Sigmoid colon (tissue), 3 donors: ENCODE results near the gene JMJD6.

Source experiments
- POLR2A ChIP-seq, 2 donors: fragments of 450-650 bp; IDR thresholded peaks; one replicate each; pipeline ENCODE4 v1.6.1; 2016; ENCODE audit warnings: antibody characterized with exemption in 2 of 2, mild to moderate bottlenecking in 2 of 2, moderate library complexity in 2 of 2
- TF ChIP-seq, protein P1 (sequence below), 4 experiments: fragments of 450-650 bp in 3 of 4; fragments of 200-600 bp in 1 of 4; IDR thresholded peaks; one replicate each; pipeline ENCODE4 v1.5.1; 2016 to 2019; ENCODE audit warnings: antibody characterized with exemption in 4 of 4, mild to moderate bottlenecking in 3 of 4, moderate library complexity in 2 of 4

DNA sequence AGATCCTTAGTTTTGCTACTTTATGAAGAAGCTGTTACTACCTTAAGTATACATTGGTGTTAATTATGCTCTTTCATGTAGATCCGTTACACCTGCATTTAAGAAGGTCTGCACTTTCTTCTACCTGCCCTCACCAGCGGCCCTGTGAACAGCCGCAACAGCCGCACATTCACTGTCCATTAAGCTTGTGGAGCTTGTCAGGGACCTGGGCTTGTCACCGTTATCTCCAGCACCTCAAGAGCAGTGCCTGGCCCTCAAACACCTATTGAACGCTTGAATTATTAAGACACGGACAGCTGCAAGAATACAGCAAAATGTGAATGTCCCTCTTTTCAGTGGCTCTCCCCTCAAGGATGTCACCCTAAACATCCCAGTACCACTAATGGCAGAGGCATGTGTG is 12.6 kb downstream of the JMJD6 start:
- no peak for TF ChIP-seq POLR2A (IDR thresholded peaks at IDR 0.05)
- TF ChIP-seq, protein P1, sequence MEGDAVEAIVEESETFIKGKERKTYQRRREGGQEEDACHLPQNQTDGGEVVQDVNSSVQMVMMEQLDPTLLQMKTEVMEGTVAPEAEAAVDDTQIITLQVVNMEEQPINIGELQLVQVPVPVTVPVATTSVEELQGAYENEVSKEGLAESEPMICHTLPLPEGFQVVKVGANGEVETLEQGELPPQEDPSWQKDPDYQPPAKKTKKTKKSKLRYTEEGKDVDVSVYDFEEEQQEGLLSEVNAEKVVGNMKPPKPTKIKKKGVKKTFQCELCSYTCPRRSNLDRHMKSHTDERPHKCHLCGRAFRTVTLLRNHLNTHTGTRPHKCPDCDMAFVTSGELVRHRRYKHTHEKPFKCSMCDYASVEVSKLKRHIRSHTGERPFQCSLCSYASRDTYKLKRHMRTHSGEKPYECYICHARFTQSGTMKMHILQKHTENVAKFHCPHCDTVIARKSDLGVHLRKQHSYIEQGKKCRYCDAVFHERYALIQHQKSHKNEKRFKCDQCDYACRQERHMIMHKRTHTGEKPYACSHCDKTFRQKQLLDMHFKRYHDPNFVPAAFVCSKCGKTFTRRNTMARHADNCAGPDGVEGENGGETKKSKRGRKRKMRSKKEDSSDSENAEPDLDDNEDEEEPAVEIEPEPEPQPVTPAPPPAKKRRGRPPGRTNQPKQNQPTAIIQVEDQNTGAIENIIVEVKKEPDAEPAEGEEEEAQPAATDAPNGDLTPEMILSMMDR (IDR thresholded peaks at IDR 0.05): no peak
